KMS-11 (cell line): ENCODE results near the gene EEIG2.

ENCODE experiments used
- H2AFZ ChIP-seq: fragments of 200-600 bp; sonication (generic); 2 replicates; pipeline ENCODE4 v1.6.1; 2016; ENCODE audit warnings: antibody characterized with exemption, mixed run types, low read depth
- H3K27ac ChIP-seq: fragments of 200-600 bp; sonication (generic); 2 replicates; pipeline ENCODE4 v1.6.1; 2016; ENCODE audit warnings: mild to moderate bottlenecking, mixed run types
- H3K27me3 ChIP-seq: fragments of 200-600 bp; sonication (generic); 2 replicates; pipeline ENCODE4 v1.6.1; 2017; ENCODE audit warnings: mild to moderate bottlenecking, low read depth, mixed run types, moderate library complexity; ENCODE audit not compliant: insufficient read depth
- H3K36me3 ChIP-seq: fragments of 200-600 bp; sonication (generic); 2 replicates; pipeline ENCODE4 v1.6.1; 2017; ENCODE audit warnings: mild to moderate bottlenecking, mixed run types; ENCODE audit not compliant: insufficient read depth
- H3K4me1 ChIP-seq: fragments of 200-600 bp; sonication (generic); 2 replicates; pipeline ENCODE4 v1.6.1; 2016; ENCODE audit warnings: mild to moderate bottlenecking, low read depth, mixed run types; ENCODE audit not compliant: poor library complexity, severe bottlenecking
- H3K4me2 ChIP-seq: fragments of 200-600 bp; sonication (generic); 2 replicates; pipeline ENCODE4 v1.7.0; 2016; ENCODE audit warnings: mild to moderate bottlenecking, mixed run types
- H3K4me3 ChIP-seq: fragments of 200-600 bp; sonication (generic); IDR thresholded peaks from 2 replicates; pipeline ENCODE4 v1.6.1; 2017; ENCODE audit warnings: low read depth, low read length, mixed read lengths; ENCODE audit not compliant: insufficient read depth
- H3K79me2 ChIP-seq: fragments of 200-600 bp; sonication (generic); 2 replicates; pipeline ENCODE4 v1.6.1; 2016; ENCODE audit warnings: low read depth, mixed run types; ENCODE audit not compliant: insufficient read depth
- H3K9ac ChIP-seq: fragments of 200-600 bp; sonication (generic); 2 replicates; pipeline ENCODE4 v1.6.1; 2016; ENCODE audit warnings: mild to moderate bottlenecking, mixed run types
- H4K20me1 ChIP-seq: fragments of 200-600 bp; sonication (generic); 2 replicates; pipeline ENCODE4 v1.6.1; 2016; ENCODE audit warnings: mild to moderate bottlenecking, mixed run types; ENCODE audit not compliant: insufficient read depth
- CTCF ChIP-seq: fragments of 200-600 bp; sonication (generic); conservative IDR thresholded peaks from 2 replicates; pipeline ENCODE4 v1.6.1; 2017; ENCODE audit warnings: low read depth, mild to moderate bottlenecking, antibody characterized with exemption, low read length, moderate library complexity, mixed read lengths

EEIG2 gene

DNA sequence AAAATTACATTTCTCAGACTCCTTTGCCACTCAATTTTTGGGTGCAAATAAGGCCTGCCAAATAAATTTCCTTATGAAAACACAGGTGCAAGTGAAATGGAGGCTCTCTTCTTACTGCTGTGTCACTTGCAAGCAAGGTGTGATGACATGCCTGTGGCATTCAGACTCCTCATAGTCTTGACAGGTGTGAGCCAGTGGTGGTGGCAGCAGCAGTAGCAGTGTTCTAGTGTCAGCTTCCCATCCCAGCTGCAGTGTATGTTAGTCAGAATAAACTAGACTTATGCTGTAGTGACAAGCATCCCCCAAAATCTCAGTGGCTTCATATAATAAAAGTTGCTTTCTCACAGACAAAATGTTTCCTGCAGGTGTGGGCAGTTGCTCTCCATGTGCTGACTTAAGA lies 3.8 kb upstream of the EEIG2 start:
- Histone ChIP-seq H3K4me3 (no peak overlapping the region), H3K36me3 (no peaks in the 10 kb centered on the region), H3K79me2 (no peaks in the 10 kb centered on the region), H2AFZ (no peak overlapping the region), H4K20me1 (no peaks in the 10 kb centered on the region), H3K27me3 (no peaks in the 10 kb centered on the region), H3K9ac (no peak overlapping the region), H3K4me2 (no peak overlapping the region), H3K27ac (no peak overlapping the region), H3K4me1 (peaks cover 8% of the 10 kb centered on the region)
- TF ChIP-seq CTCF = no peak

- H4K20me1 ChIP-seq = no peaks in the 10 kb centered on the region
- H3K27ac ChIP-seq = no peak overlapping the region
- no peak overlapping the region for H3K4me2 ChIP-seq
- H3K36me3 ChIP-seq = no peaks in the 10 kb centered on the region
- H3K79me2 ChIP-seq = no peaks in the 10 kb centered on the region
- no peak overlapping the region for H3K4me3 ChIP-seq
- H3K9ac ChIP-seq = no peak overlapping the region
- H3K27me3 ChIP-seq = no peaks in the 10 kb centered on the region
- peaks cover 13% of the 10 kb centered on the region for H3K4me1 ChIP-seq
- no peak overlapping the region for H2AFZ ChIP-seq
- TF ChIP-seq CTCF = no peak
Measured at GRCh38 chr1:108556499-108556898, 3.4 kb upstream of the EEIG2 start.

- no peak overlapping the region for H3K27ac ChIP-seq
- no peak overlapping the region for H3K9ac ChIP-seq
Measured at GRCh38 chr1:108557296-108557695, 2.6 kb upstream of the EEIG2 start.

DNA sequence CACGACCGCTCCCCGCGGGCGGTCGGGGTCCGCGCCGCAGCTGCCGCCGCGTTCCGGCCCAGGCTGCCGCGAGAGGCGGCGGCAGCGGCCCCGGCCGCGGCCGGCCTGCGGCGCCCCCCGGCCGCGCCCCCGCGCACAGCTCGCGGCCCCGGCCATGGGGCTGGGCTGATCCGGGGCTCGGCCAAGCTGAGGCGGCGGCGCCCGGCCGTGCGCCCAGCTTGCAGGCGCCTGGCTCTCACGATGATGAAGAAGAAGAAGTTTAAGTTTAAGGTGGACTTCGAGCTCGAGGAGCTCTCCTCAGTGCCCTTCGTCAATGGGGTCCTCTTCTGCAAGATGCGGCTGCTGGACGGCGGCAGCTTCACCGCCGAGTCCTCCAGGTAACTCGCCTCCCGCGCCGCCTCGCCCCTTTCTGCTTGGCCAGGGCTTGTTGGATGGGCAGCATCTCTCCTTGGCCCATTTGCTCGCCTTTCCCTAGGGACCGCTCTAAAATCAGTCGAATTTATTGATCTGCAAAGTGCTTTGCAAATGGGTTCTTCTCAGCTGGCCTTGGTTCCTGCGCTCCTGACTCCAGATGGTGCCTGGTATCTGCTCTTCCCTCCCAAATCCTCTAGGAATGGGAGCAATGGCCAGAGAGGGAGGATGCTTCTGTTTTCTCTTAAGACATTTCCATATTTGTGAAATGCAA lies 431 bp downstream of the EEIG2 start:
- peak overlapping the region; percentile 28 for H3K4me3 ChIP-seq
- peak overlapping the region; percentile 72 for H3K4me2 ChIP-seq
- no peak overlapping the region; the same call in 1 of the 2 replicates for H3K9ac ChIP-seq
- H3K79me2 ChIP-seq = no peaks in the 10 kb centered on the region
- no peaks in the 10 kb centered on the region for H3K36me3 ChIP-seq
- TF ChIP-seq CTCF = no peak
- H3K27ac ChIP-seq = no peak overlapping the region
- H4K20me1 ChIP-seq = no peaks in the 10 kb centered on the region
- H3K27me3 ChIP-seq = no peaks in the 10 kb centered on the region
- H3K4me1 ChIP-seq = peaks cover 19% of the 10 kb centered on the region
- peak overlapping the region; percentile 67 for H2AFZ ChIP-seq

More at GRCh38 chr1:108557296-108557695, 2.6 kb upstream of the EEIG2 start:
- Histone ChIP-seq H3K79me2 (no peaks in the 10 kb centered on the region), H3K4me2 (no peak overlapping the region), H4K20me1 (no peaks in the 10 kb centered on the region), H3K27me3 (no peaks in the 10 kb centered on the region), H3K36me3 (no peaks in the 10 kb centered on the region), H3K4me1 (peaks cover 19% of the 10 kb centered on the region), H2AFZ (no peak overlapping the region), H3K4me3 (no peak overlapping the region)
- no peak for TF ChIP-seq CTCF
